Measurements from ENCODE around the gene UBA1. TPM values are rescaled to one million over a fixed set of nuclear protein-coding genes. Genes with fewer than 3 reads are reported as not detected.

UBA1 gene
- total RNA-seq, 4 donors from 2014 or later = 125 to 218 (median 147) TPM

GRCh38 chrX:47243351-47243750 lies 49.7 kb downstream of the UBA1 start:
- intact Hi-C loops (cut with DNase I) = no loop called here
- Histone ChIP-seq H3K9me3 (no peaks in the 10 kb centered on the region), H3K27me3 (no peaks in the 10 kb centered on the region), H3K4me3 (no peak overlapping the region), H3K36me3 (peaks cover 0 to 77% (median 65%) of the 10 kb centered on the region in 4 donors), H3K27ac (replicated peaks in 1 of 4) (no peak overlapping the region), H3K4me1 (no peaks in the 10 kb centered on the region)
- no peak for DNase-seq (ENCODE audit: extremely low spot score)
- TF ChIP-seq EP300 (IDR thresholded peaks at IDR 0.05) (no peak), POLR2A (IDR thresholded peaks at IDR 0.05; ENCODE audit: low read depth) (no peak), CTCF (IDR thresholded peaks at IDR 0.05) (no peak), POLR2AphosphoS5 (IDR thresholded peaks at IDR 0.05) (no peak)
- 93% methylated on average over 14 of the region's 14 CpGs for WGBS

DNA sequence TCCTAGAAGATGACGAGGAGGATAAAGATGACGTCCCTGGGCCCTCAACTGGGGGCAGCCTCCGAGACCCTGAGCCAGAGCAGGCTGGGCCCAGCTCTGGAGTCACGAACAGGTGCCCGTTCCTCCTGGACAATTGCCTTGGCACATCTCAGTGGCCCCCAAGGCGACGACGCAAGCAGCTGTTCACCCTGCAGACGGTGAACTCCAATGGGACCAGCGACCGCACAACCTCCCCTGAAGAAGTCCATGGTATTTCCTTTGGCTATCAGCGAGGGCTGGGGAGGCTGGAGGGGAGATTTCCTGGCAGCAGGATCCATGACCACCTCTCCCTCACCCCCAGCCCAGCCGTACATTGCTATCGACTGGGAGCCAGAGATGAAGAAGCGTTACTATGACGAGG lies 51.0 kb downstream of the UBA1 start:
- Histone ChIP-seq H3K27ac (replicated peaks in 1 of 4) (no peak overlapping the region), H3K4me1 (no peaks in the 10 kb centered on the region), H3K9me3 (no peaks in the 10 kb centered on the region), H3K4me3 (no peak overlapping the region), H3K36me3 (peaks cover 0 to 75% (median 68%) of the 10 kb centered on the region in 4 donors), H3K27me3 (no peaks in the 10 kb centered on the region)
- intact Hi-C loops (cut with DNase I) = no loop called here
- no peak for DNase-seq (ENCODE audit: extremely low spot score)
- TF ChIP-seq CTCF (IDR thresholded peaks at IDR 0.05) (no peak), POLR2A (IDR thresholded peaks at IDR 0.05; ENCODE audit: low read depth) (no peak)
- 85% methylated on average over 9 of the region's 16 CpGs for WGBS

- intact Hi-C loops (cut with DNase I) = no loop called here
- H3K9me3 ChIP-seq = no peaks in the 10 kb centered on the region
- H3K4me3 ChIP-seq = no peak overlapping the region
- no peak overlapping the region for H3K27ac ChIP-seq (replicated peaks in 1 of 4)
- no peaks in the 10 kb centered on the region for H3K4me1 ChIP-seq
- WGBS = 78% methylated on average over 8 of the region's 10 CpGs
- TF ChIP-seq POLR2AphosphoS5 (IDR thresholded peaks at IDR 0.05) (no peak), CTCF (IDR thresholded peaks at IDR 0.05) (no peak), POLR2A (IDR thresholded peaks at IDR 0.05; ENCODE audit: low read depth) (no peak), EP300 (IDR thresholded peaks at IDR 0.05) (no peak)
- no peak for DNase-seq (ENCODE audit: extremely low spot score)
- no peaks in the 10 kb centered on the region for H3K27me3 ChIP-seq
- peaks cover 0 to 71% (median 64%) of the 10 kb centered on the region in 4 donors for H3K36me3 ChIP-seq
Measured at GRCh38 chrX:47245156-47245555, 51.5 kb downstream of the UBA1 start.

DNA sequence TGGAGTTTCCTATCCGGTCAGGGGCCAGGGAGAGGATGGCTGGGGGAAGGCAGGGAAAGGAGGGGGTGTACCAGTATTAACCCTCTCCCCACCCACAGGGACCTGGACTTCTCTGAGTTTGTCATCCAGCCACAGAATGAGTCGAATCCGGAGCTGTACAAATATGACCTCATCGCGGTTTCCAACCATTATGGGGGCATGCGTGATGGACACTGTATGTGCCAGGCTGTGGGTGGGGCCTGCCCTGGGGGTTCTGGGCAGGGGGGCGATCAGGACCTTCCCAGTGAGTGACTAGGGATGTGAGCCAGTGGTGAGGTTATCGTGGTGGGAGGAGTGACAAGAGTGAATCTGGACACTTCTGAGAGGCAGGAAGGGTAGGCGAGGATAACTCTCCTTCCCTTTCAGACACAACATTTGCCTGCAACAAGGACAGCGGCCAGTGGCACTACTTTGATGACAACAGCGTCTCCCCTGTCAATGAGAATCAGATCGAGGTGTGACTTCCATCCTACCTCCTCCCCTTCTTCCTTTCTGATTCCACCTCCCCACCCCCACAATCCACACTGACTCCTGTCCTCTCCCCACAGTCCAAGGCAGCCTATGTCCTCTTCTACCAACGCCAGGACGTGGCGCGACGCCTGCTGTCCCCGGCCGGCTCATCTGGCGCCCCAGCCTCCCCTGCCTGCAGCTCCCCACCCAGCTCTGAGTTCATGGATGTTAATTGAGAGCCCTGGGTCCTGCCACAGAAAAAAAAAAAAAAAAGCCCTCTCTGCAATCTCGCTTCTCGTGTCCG lies 53.8 kb downstream of the UBA1 start:
- no peak for DNase-seq (ENCODE audit: extremely low spot score)
- Histone ChIP-seq H3K4me3 (no peak overlapping the region), H3K27me3 (no peaks in the 10 kb centered on the region), H3K36me3 (peaks cover 0 to 48% (median 41%) of the 10 kb centered on the region in 4 donors), H3K9me3 (no peaks in the 10 kb centered on the region), H3K4me1 (no peaks in the 10 kb centered on the region), H3K27ac (replicated peaks in 1 of 4) (no peak overlapping the region)
- intact Hi-C loops (cut with DNase I) = no loop called here
- TF ChIP-seq POLR2A (IDR thresholded peaks at IDR 0.05; ENCODE audit: low read depth) (no peak), POLR2AphosphoS5 (IDR thresholded peaks at IDR 0.05) (no peak), CTCF (IDR thresholded peaks at IDR 0.05) (no peak), EP300 (IDR thresholded peaks at IDR 0.05) (no peak)
- 74% methylated on average over 23 of the region's 23 CpGs for WGBS

DNA sequence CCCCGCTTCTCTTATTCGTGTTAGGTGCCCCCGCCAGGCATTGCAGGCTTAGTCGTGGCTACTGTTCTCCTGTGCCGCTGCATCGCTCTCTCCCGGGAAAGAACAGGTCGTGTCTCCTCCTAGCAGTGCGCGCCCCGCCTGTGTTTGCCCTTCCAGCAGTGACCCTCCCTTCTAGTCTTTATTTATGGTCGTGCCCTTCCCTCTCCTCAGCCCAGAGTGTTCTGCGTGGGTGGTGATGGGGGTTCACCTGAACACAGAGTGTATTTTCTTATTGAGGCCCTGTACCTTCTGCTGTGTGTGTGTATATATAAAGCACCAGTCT lies 54.3 kb downstream of the UBA1 start:
- no peaks in the 10 kb centered on the region for H3K27me3 ChIP-seq
- intact Hi-C loops (cut with DNase I) = no loop called here
- H3K27ac ChIP-seq (replicated peaks in 1 of 4) = no peak overlapping the region
- no peaks in the 10 kb centered on the region for H3K9me3 ChIP-seq
- no peak for TF ChIP-seq CTCF (IDR thresholded peaks at IDR 0.05)
- TF ChIP-seq POLR2AphosphoS5 (IDR thresholded peaks at IDR 0.05) = no peak
- no peak for TF ChIP-seq EP300 (IDR thresholded peaks at IDR 0.05)
- TF ChIP-seq POLR2A (IDR thresholded peaks at IDR 0.05; ENCODE audit: low read depth) = no peak
- no peaks in the 10 kb centered on the region for H3K4me1 ChIP-seq
- no peak overlapping the region for H3K4me3 ChIP-seq
- 73% methylated on average over 13 of the region's 13 CpGs for WGBS
- no peak for DNase-seq (ENCODE audit: extremely low spot score)
- peaks cover 0 to 44% (median 37%) of the 10 kb centered on the region in 4 donors for H3K36me3 ChIP-seq

All from esophagus muscularis mucosa (tissue), 4 donors.